WTC11 (cell line): ENCODE measurements around the gene AMPD3. TPM values are rescaled to one million over a fixed set of nuclear protein-coding genes. Genes with fewer than 3 reads are reported as not detected.
A peak's percentile ranks its signal among the peaks of the same experiment; 100 is the strongest.

Source experiments
- ATAC-seq: fragments of 200-7000 bp; cut with Tn5 transposase; 2 replicates; pipeline ENCODE4 v1.10.0; 2021; ENCODE audit warnings: mild to moderate bottlenecking, moderate library complexity
- CTCF ChIA-PET: fragments of 300-600 bp; sonication (Branson Sonifier 250); formaldehyde crosslinking; loops from one replicate; lab custom pipeline; 2021; ENCODE audit warnings: antibody characterized with exemption; lab: Charles Lee
- POLR2A ChIA-PET: fragments of 350-600 bp; sonication (Branson Sonifier 250); formaldehyde crosslinking; loops from one replicate; lab custom pipeline; 2021; ENCODE audit warnings: antibody characterized with exemption; lab: Charles Lee
- DNase-seq: peaks from one replicate; pipeline ENCODE4 v3.0.0; 2021; ENCODE audit warnings: low spot score
- H3K27ac Mint-ChIP-seq: 2 replicates; pipeline ENCODE4 v1.8.0; 2021; ENCODE audit warnings: mixed read lengths
- H3K27me3 Mint-ChIP-seq: 2 replicates; pipeline ENCODE4 v1.8.0; 2021; ENCODE audit warnings: low read depth, mild to moderate bottlenecking, moderate library complexity, mixed read lengths
- H3K36me3 Mint-ChIP-seq: 2 replicates; pipeline ENCODE4 v1.8.0; 2021; ENCODE audit warnings: mixed read lengths
- H3K4me1 Mint-ChIP-seq: 2 replicates; pipeline ENCODE4 v1.8.0; 2022; ENCODE audit warnings: mixed read lengths
- H3K4me3 Mint-ChIP-seq: 2 replicates; pipeline ENCODE4 v1.8.0; 2021; ENCODE audit warnings: mild to moderate bottlenecking, moderate library complexity, mixed read lengths
- H3K9me3 Mint-ChIP-seq: 2 replicates; pipeline ENCODE4 v1.8.0; 2021; ENCODE audit warnings: mixed read lengths
- AR ChIP-seq: fragments of 250-450 bp; sonication (Bioruptor Pico); IDR thresholded peaks from 2 replicates; pipeline ENCODE4 v1.9.0; 2021; ENCODE audit warnings: mild to moderate bottlenecking
- ATF1 ChIP-seq: sonication (generic); formaldehyde crosslinking; IDR thresholded peaks from 2 replicates; pipeline ENCODE4 v1.8.1; 2023; ENCODE audit warnings: mild to moderate bottlenecking, moderate library complexity, missing genetic modification reagents
- CBFB ChIP-seq: sonication (generic); formaldehyde crosslinking; IDR thresholded peaks from 2 replicates; pipeline ENCODE4 v1.8.1; 2022; ENCODE audit warnings: mild to moderate bottlenecking, low read depth, missing genetic modification reagents
- CDX4 ChIP-seq: fragments of 250-450 bp; sonication (Bioruptor Pico); IDR thresholded peaks from 2 replicates; pipeline ENCODE4 v1.9.0; 2021; ENCODE audit warnings: moderate library complexity, mild to moderate bottlenecking, inconsistent platforms, borderline replicate concordance
- CTCF ChIP-seq: fragments of 200-600 bp; IDR thresholded peaks from 2 replicates; pipeline ENCODE4 v1.8.0; 2022; ENCODE audit warnings: antibody characterized with exemption
- E2F1 ChIP-seq: sonication (generic); formaldehyde crosslinking; IDR thresholded peaks from 2 replicates; pipeline ENCODE4 v1.8.0; 2022; ENCODE audit warnings: mild to moderate bottlenecking, missing genetic modification reagents
- FOXJ3 ChIP-seq: sonication (generic); formaldehyde crosslinking; IDR thresholded peaks from 2 replicates; pipeline ENCODE4 v1.9.0; 2021; ENCODE audit warnings: missing genetic modification reagents, mild to moderate bottlenecking, borderline replicate concordance
- GRHL2 ChIP-seq: fragments of 250-450 bp; sonication (Bioruptor Pico); IDR thresholded peaks from 2 replicates; pipeline ENCODE4 v1.8.0; 2022; ENCODE audit warnings: mild to moderate bottlenecking, moderate library complexity; ENCODE audit not compliant: insufficient replicate concordance, severe bottlenecking
- GTF2I ChIP-seq: fragments of 250-450 bp; sonication (Bioruptor Pico); conservative IDR thresholded peaks from 2 replicates; pipeline ENCODE4 v1.4.0; 2021; ENCODE audit warnings: mild to moderate bottlenecking
- HMGA2 ChIP-seq: fragments of 250-450 bp; sonication (Bioruptor Pico); IDR thresholded peaks from 2 replicates; pipeline ENCODE4 v1.4.0; 2021; ENCODE audit warnings: mild to moderate bottlenecking, moderate library complexity
- HMGXB4 ChIP-seq: sonication (generic); formaldehyde crosslinking; IDR thresholded peaks from 2 replicates; pipeline ENCODE4 v1.8.1; 2023; ENCODE audit warnings: mild to moderate bottlenecking, moderate library complexity, missing genetic modification reagents
- IRF2 ChIP-seq: sonication (generic); formaldehyde crosslinking; IDR thresholded peaks from 2 replicates; pipeline ENCODE4 v1.8.0; 2022; ENCODE audit warnings: low read depth, missing genetic modification reagents, borderline replicate concordance
- NFE2L1 ChIP-seq: sonication (generic); formaldehyde crosslinking; IDR thresholded peaks from 2 replicates; pipeline ENCODE4 v1.8.1; 2023; ENCODE audit warnings: missing genetic modification reagents
- NR3C1 ChIP-seq: sonication (generic); formaldehyde crosslinking; conservative IDR thresholded peaks from 2 replicates; pipeline ENCODE4 v1.8.1; 2023; ENCODE audit warnings: low read depth, mild to moderate bottlenecking, missing genetic modification reagents
- SOX15 ChIP-seq: fragments of 250-450 bp; sonication (Bioruptor Pico); IDR thresholded peaks from 2 replicates; pipeline ENCODE4 v1.9.0; 2021; ENCODE audit warnings: mild to moderate bottlenecking
- SP1 ChIP-seq: sonication (generic); formaldehyde crosslinking; conservative IDR thresholded peaks from 2 replicates; pipeline ENCODE4 v1.8.1; 2022; ENCODE audit warnings: missing genetic modification reagents
- TP53 ChIP-seq: sonication (generic); formaldehyde crosslinking; IDR thresholded peaks from 2 replicates; pipeline ENCODE4 v1.8.1; 2023; ENCODE audit warnings: mild to moderate bottlenecking, missing genetic modification reagents
- ZBTB21 ChIP-seq: sonication (generic); formaldehyde crosslinking; IDR thresholded peaks from 2 replicates; pipeline ENCODE4 v1.8.1; 2023; ENCODE audit warnings: mild to moderate bottlenecking, missing genetic modification reagents, borderline replicate concordance
- ZNF121 ChIP-seq: sonication (generic); formaldehyde crosslinking; IDR thresholded peaks from 2 replicates; pipeline ENCODE4 v1.8.0; 2023; ENCODE audit warnings: missing genetic modification reagents
- ZNF219 ChIP-seq: sonication (generic); formaldehyde crosslinking; IDR thresholded peaks from 2 replicates; pipeline ENCODE4 v1.8.0; 2023; ENCODE audit warnings: missing genetic modification reagents, mild to moderate bottlenecking, borderline replicate concordance
- total RNA-seq: library from RNA; stranded (reverse); gene quantifications from 3 replicates; pipeline ENCODE4 v1.2.3, GENCODE V29; 2021

Gene AMPD3
- total RNA-seq, 1 experiment from 2014 or later, result 6.4 TPM

- TF ChIP-seq SOX15, result no peak
- no peak for TF ChIP-seq ZNF121 (CRISPR knock-in tag)
- no peak for TF ChIP-seq CDX4
- TF ChIP-seq GRHL2 (CRISPR knock-in tag), result no peak
- TF ChIP-seq CBFB (CRISPR knock-in tag), result no peak
- TF ChIP-seq TP53, result no peak
Observed at GRCh38 chr11:10462746-10463300, 7.8 kb downstream of the AMPD3 start (continued).

GRCh38 chr11:10473371-10473770 lies 18.3 kb downstream of the AMPD3 start:
- H3K4me3 Mint-ChIP-seq, result no peak overlapping the region
- no peak overlapping the region for H3K27ac Mint-ChIP-seq
- H3K36me3 Mint-ChIP-seq, result peaks cover 4% of the 10 kb centered on the region; the same call in 1 of the 2 replicates
- peaks cover 9% of the 10 kb centered on the region for H3K4me1 Mint-ChIP-seq
- ChIA-PET POLR2A (no interaction called here), CTCF (interaction anchor here (1.2 to 2.1 kb wide), 2 partner anchors 67 to 181 kb away, joined by 4 to 6 read pairs; partner anchors contain the start of gene RNF141)
- H3K27me3 Mint-ChIP-seq, result no peaks in the 10 kb centered on the region
- ATAC-seq, result peak; percentile 86
- TF ChIP-seq NFE2L1 (CRISPR knock-in tag) (no peak), FOXJ3 (CRISPR knock-in tag) (no peak), SP1 (no peak), CTCF (no peak), ZNF219 (CRISPR knock-in tag) (no peak), GTF2I (CRISPR knock-in tag) (no peak), SOX15 (no peak), IRF2 (CRISPR knock-in tag) (no peak), E2F1 (CRISPR knock-in tag) (no peak), NR3C1 (CRISPR knock-in tag) (no peak), ATF1 (CRISPR knock-in tag) (no peak), AR (CRISPR knock-in tag) (no peak), HMGA2 (CRISPR knock-in tag) (no peak), HMGXB4 (CRISPR knock-in tag) (no peak), ZBTB21 (CRISPR knock-in tag) (no peak)
- peaks cover 29% of the 10 kb centered on the region for H3K9me3 Mint-ChIP-seq
- no peak for DNase-seq
